ENCODE results near the gene C19orf47.

Gene C19orf47

DNA sequence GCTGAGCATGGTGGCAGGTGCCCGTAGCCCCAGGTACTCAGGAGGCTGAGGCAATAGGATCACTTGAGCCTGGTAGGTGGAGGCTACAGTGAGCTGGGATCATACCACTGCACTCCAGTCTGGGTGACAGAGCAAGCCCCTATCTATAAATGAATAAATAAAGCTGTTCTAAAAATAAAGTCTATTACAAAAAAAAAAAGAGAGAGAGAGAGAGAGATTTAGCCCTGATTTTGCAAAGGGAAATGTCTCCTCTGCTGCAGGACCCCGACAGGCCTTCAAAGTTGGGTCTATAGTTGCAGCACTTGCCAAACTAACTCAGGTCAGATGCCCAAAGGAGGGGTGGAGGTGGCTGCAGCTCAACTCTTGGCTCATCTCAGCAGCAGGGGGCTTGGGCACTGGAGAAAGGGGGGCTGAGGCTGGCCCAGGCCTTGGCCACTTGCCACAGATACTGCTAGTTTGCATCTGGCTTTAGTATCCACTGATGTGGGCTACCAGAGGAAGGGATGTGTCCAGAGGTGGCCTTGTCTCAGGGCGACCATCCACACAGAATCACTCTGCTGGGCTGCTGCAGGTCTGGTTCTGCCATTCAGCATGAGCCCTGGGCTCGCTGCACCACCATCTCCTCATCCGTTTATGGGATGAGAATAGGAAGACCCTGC is 32.3 kb downstream of the C19orf47 start:
- no peak for DNase-seq (ENCODE audit: low spot score)

DNA sequence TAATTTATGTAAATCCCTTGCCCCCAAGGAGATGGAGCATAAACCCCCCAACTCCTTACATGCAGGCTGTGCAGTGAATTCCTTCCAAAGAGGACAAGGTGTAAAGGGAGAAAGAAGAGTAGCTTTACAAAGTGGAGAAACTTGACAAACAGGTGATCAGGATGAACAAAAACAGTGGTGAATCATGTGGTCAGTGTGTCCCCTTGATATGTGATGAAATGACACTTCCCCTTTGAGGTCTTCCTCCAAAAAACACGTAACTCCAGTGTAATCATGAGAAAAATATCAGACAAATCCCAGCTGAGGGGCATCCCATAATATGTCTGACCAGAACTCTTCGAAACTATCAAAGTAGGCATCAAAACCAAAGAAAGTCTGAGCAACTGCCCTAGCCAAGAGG is 33.5 kb downstream of the C19orf47 start:
- no peak for DNase-seq (ENCODE audit: low spot score)

DNA sequence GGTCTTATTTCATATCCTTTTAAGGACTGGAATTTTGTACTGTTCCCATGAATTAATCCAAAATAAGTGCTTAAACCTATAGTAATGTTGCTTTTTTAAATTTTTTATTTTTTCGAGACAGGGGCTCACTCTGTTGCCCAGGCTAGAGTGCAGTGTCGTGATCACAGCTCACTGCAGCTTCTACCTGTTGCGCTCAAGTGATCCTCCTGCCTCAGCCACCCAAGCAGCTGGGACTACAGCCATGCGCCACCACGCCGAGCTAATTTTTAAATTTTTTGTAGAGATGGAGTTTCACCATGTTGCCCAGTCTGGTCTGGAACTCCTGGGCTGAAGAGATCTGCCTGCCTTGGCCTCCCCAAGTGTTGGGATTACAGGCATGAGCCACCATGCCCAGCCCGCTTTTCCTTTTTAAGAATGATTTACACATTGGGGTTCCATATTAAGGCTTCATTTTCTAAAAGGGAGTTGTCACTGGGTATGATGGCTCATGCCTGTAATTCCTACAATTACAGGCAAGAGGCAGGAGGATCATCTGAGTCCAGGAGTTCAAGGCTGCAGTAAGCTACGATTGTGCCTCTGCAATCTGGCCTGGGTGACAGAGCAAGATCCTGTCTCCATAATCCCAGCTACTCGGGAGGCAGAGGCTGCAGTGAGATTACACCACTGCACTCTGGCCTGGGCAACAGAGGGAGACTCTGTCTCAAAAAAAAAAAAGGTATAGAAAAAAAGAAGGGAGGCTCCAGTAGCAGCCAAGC is 34.8 kb downstream of the C19orf47 start:
- no peak for DNase-seq (ENCODE audit: low spot score)

DNA sequence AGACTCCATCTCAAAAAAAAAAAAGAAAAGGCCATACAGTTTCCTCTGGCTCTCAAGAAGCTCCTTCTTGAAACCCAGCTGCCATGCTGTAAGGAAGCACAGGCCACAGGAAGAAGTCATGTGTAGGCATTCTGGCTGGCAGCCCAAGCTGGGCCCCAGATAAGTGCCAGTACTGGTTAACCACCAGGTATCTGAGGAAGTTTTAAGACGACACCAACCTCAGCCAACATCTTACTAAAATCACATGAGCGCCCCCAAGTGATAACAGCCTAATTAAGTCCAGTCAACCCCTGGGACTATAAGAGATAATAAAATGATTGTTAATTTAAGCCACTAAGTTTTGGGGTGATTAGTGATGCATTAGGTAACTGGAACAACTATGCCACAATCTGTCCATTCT is 35.7 kb downstream of the C19orf47 start:
- DNase-seq (ENCODE audit: low spot score), result no peak

DNA sequence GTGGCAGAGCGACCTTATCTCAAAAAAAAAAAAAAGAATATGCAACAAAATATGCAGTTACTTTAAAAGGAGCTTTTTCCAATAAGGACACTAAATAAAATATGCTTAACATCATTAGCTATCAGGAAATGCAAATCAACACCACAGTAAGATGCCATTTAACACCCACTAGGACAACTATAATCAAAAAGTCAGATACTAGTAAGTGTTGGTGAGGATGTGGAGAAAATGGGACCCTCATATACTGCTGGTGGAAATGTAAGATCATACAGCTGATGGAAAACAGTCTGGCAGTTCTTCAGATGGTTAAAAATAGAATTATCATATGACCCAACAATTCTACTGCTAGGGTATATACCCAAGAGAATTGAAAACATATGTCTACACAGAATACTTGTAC is 38.5 kb downstream of the C19orf47 start:
- DNase-seq (ENCODE audit: low spot score), result no peak

DNA sequence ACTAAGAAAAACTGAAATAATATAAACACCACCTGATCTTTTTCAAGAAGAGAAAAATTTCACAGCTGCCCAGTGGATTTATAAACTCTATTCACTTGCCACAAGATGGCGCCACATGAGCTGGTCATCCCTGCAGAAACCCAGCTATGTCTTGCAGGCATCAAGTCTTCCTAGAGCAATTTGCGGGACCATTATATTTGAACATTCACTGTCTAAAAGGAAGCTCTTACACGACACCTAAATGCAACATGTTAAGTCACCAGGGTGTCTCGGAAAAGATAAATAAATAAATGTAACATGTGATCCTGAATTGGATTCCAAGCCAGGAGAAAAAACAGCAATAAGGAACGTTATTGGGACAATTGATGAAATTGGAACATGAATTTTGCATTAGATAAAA is 42.8 kb downstream of the C19orf47 start:
- peak; percentile 74 for DNase-seq (ENCODE audit: low spot score)

DNA sequence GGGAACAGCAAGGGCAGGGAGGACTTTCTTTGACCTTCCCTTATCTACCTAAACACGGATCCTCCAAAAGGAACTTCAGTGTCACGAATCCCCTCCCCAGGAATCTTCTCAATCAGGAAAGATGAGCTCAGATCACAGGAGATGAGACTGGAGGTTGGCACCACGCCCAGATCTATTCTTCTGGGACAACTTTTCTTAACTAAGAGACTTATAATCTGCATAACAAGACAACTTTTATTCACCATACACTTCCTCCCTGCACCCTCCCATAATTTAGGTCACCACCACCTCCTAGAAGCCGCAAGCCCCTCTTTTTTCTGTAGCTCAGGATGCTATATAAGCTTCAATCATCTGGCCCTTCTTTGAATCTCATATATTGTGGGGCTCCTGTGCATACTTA is 43.9 kb downstream of the C19orf47 start:
- DNase-seq (ENCODE audit: low spot score), result no peak

DNA sequence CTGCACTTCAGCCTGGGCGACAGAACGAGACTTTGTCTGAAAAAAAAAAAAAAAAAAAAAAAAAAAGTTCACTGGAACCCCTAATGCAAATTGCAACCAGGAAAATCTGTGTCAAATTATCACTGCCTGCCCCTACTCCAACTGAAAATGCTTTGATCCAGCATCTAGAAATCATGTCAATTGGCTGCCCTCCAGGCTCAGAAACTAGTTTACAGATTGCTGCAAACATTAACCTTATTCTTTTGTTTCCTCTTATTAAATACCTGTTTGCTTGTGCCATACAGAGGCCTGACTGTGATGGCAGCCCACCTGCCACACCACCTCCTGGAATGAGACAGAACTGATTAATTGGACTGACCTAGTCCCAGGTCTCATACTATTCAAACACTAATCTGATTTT is 44.4 kb downstream of the C19orf47 start:
- DNase-seq (ENCODE audit: low spot score), result no peak

DNA sequence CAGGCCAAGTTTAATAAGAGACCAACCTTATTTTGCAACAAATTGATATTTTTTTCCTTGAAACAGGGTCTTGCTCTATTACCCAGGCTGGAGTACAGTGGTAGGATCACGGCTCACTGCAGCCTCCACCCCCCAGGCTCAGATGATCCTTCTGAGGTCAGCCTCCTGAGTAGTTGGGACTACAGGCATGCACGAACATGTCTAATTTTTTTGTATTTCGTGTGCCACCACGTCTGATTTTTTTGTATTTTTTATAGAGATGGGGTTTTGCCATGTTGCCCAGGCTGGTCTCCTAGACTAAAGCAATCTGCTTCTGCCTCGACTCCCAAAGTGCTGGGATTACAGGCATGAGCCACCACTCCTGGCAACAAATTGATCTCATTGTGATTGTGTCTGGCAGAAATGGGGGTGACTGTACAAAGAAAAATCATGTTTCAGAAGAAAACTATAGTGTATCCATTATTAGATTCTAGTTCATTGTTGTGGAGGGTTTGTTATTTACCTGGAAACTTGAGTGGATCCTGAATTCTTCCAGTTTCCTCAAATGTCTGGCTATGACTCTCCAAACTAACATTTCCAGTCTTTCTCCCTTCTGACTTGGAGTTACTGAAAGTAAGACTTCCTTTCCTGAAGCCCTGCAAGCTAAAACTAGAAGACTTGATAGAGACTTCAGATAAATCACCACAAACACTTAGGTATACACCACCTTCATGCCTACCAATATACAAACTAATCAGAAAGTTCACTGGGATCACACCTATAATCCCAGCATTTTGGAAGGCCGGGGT is 45.8 kb downstream of the C19orf47 start:
- no peak for DNase-seq (ENCODE audit: low spot score)

DNA sequence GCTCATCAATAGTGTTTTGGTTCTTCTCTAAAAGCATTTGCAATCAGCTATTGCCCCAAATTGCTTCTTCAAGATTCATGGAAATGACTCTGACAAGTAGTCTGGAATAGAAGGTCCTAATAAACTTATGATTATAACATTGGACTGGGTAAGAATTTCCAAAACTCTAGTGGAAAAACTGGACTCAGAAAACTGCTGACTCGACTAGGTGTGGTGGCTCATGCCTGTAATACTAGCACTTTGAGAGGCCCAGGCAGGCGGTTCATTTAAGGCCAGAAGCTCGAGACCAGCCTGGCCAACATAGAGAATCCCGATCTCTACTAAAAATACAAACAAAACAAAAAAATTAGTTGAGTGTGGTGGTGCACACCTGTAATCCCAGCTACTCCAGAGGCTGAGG is 47.5 kb downstream of the C19orf47 start:
- DNase-seq (ENCODE audit: low spot score), result no peak

DNA sequence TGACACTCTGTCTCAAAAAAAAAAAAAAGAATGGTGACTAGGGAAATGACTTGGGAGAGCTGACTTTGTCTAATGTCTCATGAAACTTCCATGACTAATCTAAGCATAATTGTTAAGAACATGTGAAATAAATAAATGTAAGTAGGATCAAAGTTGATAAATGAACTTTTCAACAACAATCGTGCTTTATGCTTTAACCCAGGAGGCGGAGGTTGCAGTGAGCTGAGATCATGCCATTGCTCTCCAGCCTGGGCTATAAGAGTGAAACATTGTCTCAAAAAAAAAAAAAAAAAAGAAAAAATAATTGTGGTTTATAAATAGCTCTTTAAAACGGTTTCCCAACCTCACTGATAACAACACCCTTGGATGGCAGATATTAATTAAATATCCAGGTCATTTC is 50.2 kb downstream of the C19orf47 start:
- DNase-seq (ENCODE audit: low spot score), result no peak

DNA sequence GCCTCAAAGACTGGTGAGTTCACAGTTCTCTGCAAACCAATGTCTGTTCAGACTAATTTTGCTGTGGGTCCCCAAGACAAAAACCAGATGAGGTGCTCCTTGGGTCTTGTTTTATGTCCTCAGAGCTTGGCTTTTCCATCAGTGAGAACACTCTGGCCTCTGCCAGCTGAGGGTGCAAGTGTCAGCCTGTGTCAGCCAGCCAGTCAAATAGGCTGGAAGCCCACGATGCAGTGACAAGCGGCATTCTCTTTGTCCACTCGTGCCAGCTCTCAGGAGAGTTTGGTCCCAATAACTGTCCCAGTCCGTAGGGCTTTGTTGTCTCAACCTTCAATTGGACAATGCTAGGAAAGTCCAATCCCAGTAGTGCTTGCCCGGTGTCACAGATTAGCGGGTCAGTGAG is 53.6 kb downstream of the C19orf47 start:
- no peak for DNase-seq (ENCODE audit: low spot score)

DNA sequence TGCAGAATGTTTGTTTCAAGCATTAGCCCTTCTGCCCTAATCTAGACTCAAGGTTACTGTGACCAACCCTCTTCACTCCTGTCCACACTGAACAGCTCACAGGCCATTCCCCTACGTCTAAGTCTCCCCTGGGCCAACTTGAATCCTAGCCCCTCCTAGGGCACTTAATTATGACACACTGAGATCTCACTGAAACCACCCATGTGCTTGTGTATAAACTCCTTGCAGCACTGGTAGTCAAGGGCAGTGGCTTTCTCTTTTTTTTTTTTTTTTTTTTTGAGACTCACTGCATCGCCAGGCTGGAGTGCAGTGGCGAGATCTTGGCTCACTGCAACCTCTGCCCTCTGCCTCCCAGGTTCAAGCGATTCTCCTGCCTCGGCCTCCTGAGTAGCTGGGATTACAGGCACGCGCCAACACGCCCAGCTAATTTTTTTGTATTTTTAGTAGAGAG is 61.2 kb downstream of the C19orf47 start:
- DNase-seq (ENCODE audit: low spot score), result no peak

DNA sequence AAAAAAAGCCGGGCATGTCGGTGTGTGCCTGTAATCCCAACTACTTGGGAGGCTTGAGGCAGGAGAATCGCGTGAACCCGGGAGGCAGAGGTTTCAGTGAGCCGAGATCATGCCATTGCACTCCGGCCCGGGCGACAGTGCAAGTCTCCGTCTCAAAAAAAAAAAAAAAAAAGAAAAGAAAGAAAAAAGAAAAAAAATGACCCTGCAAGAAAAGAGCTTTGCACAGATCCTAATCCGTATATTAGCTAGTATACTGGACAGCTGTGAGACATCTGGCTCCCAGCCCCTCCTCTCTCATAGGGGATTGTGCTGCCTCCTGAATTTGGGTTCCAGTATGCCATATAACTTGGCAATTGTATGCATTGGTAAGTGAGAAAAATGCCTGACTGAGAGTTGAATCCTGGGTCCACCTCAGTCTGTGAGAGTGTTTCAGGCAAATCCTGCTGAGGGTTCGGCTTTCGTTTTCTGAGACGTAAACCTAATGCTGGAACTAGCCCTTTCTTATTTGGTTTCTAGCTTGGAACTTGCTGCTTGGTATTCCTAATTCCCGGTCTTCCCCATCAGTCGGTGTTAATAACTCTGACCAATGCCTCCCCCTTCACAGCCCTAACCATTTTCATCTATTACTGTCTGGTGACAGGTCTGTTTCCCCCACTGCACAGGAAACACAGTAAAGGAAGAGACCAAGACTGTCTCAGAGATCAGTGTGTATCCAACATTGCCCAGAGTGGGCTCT is 61.8 kb downstream of the C19orf47 start:
- no peak for DNase-seq (ENCODE audit: low spot score)

DNA sequence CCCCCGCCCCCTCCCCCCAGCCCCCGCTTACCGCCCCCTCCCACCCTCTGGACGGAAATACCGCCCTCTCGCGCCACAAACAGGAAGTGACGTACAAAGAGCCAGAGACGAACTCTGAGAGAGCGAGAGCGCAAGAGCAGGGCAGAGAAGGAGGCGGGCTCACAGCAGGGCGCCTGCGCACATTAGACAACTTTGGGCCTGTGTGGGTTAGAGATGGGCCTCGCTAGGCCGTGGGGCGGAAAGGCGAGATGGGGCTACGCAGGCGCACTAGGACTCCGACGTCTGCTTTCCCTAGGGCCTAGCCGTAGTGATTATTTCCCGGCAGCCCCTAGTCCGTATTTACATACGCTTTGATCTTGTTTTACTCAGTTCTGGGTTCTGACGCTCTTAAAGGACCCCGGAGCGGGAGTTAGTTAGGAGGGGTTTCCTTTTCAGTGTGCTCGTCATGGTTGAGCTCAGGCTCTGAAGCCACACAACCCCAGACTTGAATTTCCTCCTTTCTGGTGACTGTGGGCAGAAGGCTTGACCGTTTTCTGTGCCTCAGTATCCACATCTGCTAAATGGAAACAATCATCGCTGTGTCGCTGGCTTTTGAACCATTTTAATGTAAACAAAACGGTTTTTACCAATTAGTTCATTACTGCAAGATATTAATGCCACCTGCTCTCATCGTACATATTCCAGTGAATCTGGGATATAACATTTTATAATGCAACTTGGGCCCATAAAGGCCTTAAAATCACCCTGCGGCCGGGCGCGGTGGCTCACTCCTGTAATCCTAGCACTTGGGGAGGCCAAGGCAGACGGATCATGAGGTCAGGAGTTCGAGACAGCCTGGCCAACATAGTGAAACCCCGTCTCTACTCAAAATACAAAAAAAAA is 62.6 kb downstream of the C19orf47 start:
- peak; percentile 100 for DNase-seq (ENCODE audit: low spot score)

DNA sequence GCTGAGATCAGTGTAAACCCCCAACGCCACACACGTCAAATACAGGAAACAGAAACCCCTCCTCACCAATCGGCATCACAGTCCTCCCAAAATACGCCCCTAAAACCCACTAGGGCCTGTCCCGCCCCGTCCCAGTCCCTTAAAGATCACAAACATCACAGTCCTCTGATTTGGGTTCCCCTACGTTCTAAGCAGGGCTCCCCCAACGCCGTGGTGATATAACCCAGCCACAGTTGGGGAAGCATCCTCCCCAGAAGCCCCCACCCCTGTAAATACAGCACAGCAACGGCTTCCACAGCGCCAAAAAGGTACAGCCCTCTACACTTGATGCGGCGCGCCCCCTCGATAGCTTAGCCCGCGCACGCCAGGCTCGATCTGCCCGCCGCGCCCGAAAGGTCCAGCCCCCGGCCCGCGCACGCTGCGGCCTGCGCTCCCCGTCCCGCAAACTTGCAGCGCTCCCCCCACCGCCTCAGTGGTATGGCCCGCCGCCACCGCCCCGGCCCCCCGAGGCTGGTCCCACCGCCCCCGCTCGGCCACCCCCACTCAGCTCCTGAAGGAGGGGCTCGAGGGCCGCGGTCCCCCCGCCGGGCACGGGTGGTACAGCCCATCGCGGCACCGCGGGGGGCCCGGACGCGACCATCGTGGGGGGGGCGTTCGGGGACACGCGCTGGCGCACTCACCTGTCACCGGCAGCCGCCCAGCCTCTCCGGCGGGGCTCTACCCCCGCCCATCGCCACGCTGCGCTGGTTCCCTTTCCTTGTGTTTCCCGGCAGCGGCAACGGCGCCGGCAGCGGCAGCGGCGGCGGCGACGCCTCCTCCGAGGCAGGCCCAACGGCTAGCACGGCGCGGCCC is 63.5 kb downstream of the C19orf47 start, which contains the start of gene AKT2:
TSS of gene AKT2 (minus strand) at position 845 of the 852 bp plus-strand sequence. CDS start 20,078 bp downstream, outside the sequence.
- peak; percentile 64 for DNase-seq (ENCODE audit: low spot score)

DNA sequence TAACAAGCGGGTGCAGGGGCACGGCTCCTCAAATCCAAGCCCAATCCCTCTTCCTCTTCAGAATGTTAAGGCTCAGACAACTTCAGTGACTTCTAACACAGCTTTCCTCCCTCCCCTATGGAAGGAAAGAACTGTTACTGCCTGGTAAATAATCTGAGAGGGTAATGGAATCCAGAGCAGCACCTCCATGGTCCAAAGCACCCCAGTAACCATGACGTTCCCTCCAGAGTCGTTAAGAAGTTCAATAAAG is 64.0 kb downstream of the C19orf47 start:
- no peak for DNase-seq (ENCODE audit: low spot score)

DNA sequence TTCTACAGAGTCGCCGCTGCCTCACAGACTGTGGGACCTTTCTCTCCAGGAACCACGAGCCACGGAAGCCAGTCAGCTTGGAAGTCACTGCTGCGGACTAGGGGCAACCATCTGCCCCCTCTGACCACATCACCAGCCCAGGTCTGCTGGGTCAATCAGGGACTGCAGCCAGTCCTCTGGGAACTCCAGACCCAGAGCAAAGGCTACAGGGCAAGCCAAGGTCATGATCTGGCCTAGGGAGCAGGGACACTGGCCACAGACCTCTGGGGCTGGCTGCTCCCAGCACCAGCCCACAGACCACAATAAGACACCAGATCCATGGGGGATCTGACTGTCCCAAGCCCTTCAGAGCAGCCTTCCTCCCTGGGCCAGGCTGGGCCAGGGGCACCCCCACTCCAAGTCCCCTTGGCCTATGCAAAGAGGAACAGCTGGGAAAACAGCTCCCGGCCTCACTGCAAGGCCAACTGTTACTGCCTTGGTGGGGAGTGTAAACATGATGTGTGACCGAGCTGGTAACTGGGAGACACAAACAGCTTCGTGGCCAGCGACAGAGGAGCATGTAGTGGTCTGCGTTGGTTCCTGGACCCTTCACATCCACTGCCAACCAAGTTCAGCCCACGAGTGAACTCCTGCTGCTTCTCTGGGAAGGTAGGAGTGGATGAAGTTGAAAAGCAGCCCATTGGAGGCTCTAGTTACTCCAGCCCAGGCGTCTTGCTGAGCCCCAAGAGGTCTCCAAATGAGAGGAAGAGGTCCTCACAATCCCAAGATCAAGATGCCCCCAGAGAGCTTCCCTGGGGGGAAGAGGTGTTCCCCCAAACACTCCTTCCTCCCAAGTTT is 64.6 kb downstream of the C19orf47 start:
- no peak for DNase-seq (ENCODE audit: low spot score)

DNA sequence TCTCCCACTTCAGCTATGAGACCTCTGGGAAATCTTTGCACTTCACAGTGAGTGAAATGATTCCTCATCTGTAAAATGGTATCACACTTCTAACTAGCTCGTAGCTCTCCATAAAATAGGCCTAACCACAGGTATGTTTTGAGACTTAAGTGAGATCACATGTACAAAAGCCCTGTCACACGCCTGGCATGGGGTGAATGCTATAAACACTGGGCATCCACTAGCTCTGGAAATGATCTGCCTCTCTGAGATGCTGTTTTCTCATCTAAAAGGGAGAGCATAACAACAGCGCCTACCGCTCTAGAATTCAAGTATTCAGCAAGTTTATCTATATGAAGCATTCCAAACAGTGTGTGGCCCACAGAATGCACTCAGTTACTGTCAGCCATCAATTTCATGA is 65.3 kb downstream of the C19orf47 start:
- no peak for DNase-seq (ENCODE audit: low spot score)

DNA sequence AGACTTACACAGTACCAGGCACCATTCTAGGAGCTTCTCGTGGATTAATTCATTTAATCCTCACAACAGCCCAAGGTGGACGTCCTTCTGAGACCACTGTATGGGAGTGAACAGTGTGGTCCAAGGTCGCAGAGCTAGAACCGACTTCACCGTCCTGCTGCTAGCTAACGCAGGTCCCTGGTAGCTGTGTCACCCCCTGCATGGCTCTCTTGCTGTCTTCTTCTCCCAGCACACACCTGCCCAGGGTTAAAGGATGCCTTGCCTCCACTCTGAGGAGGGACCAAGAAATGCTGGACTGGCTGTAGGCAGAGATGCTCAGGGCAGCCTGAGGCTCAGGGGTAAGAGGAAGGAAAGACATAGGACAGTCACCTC is 66.0 kb downstream of the C19orf47 start:
- DNase-seq (ENCODE audit: low spot score), result no peak

Data from LoVo (cell line).